Stimulated activated CD8-positive, alpha-beta memory T cell treated with anti-CD3 and anti-CD28 coated beads, Interleukin-15, amount 100 ng/mL, for 24 hours (primary cell): ENCODE measurements around the gene MAN2A2.
"Not testable (repeated sequence)": the region's sequence is repeated elsewhere in the genome, so short reads cannot be mapped to it uniquely, and the experiment has no call there.

Experiments
- DNase-seq: peaks from one replicate; pipeline ENCODE4 v3.0.0-alpha.2; 2020; ENCODE audit warnings: low read depth

The MAN2A2 gene

DNA sequence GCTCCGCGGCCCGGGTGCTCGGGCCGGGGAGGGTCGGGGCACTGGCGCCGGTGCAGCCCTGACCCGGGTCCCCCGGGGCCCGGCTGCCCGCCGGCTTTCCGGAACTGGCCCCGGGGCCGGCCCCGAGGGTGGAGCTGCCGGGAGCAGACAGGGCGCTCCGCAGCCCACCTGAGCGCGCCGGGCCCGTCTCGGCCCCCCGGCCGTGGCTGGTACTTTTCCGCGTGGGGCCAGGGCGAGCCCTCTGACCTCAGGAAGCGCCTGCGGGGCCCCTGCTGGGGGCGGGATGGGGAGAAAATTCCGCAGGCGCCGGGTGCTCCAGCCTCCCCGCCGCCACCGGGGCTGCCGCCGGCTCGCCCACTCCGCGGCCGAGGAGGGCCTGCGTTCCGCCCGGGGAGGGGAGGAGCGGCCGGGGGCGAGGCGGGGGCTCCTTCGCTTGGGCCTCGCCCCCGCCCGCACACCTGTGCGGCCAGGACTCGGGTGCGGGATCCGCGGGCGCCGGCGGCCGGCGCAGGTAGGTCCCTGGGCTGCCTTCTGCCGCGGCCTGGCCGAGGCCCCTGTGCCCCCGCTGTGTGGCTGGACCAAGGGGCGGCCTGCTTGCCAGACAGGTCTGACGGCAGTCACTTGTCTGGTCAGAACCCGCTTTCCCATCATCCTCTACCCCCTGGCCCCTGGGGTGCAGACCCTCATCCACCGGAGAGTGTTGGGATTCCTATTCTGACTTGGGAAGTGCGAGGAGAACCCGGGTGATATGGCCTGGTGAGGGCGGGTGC, 31.2 kb upstream of the MAN2A2 start:
- DNase-seq = no peak

DNA sequence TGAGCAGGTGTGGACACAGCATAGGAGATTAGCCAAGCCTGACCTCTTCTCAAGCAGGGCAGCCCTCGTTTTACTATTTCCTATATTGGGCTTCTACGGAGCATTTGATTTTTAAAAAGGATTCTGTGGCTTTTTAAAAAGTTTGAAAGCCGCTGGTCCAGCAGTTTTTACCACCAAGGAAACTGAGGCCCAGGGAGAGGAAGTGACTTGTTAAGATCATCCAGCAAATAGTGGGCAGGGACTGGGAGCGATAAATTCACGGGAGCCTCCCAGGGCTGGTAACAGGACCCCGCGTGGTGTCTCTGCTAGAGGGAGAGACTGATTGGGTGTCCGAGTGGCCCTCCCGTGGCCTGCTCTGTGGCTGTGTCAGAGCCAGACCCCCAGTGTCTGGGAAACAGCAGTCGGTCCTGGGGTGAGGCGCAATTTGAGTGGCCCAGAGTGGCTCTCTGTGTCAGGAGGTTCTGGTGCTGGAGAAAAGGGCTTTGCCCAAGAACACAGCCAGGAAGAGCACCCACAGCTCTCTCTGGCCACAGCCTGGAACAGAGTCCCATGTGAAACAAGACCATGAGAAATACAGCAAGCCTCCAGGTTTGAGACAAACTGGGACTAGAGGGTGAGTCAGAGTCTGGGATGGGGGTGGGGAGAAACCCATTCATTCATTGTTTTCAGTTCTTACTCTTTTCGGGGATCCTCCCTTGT, 30.5 kb upstream of the MAN2A2 start:
- no peak for DNase-seq

DNA sequence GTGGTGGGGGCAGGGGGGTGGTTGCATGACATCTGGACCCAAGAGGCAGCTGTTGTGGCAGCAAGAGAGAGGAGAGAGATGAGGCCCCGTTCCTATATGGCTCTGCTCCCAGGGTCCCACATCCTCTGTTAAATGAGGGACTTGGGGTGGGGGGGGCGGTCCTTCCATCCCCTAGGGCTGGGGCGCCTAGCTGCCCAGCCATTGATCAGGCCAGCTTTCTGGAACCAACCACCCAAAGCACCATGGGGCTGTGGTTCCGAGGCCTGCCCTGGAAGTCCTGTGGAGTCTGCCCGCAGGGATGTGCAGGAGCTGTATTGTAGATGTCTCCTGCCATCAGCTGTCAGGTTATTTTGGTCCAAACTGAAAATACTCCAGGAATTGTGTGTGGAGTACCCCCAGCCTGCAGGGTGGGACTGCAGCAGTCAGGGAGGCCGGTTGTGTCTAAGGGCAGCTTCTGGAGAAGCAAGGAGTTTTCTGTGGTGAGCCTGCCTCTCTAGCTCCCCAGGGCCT, 29.6 kb upstream of the MAN2A2 start:
- no peak for DNase-seq

DNA sequence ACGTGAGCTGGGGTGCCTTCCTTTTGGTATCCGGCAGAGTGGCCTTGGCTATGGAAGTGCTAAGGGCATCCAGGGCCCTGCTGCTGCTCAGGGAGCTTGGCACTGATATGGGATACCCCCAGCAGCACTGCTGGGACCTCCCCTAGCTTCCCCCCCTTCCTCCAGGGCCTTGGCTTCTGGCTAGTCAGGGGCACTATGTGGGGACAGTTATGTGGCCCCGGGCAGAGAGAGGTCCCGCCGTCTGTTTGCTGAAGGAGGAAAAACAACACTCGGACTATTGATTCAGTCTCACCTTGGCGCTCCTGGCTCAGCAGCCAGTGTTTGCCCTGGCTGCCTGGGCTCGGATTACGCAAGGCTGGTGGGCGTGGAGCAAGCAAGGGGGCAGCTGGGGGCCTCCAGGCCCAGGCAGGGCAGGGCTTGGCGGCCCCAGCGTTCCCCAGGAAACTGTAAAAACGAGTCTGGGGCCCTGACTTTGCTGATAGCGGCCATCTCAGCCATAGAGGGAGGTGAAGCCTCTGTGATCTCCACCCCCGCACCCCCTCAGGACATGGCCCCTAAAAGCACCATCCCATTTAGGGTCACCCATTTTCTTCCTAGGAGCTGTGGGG, 29.0 kb upstream of the MAN2A2 start:
- no peak for DNase-seq

DNA sequence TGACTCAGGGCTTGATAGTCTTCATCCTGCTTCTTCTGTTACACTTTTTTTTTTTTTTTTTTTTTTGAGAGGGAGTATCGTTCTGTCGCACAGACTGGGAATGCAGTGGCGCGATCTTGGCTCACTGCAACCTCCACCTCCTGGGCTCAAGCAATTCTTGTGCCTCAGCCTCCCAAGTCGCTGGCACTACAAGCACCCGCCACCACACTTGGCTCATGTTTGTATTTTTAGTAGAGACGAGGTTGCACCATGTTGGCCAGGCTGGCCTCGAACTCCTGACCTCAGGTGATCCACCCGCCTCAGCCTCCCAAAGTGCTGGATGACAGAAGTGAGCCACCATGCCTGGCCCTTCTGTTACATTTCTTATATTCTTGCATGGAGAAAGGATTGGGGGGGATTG, 28.1 kb upstream of the MAN2A2 start:
- DNase-seq = not testable (repeated sequence)

DNA sequence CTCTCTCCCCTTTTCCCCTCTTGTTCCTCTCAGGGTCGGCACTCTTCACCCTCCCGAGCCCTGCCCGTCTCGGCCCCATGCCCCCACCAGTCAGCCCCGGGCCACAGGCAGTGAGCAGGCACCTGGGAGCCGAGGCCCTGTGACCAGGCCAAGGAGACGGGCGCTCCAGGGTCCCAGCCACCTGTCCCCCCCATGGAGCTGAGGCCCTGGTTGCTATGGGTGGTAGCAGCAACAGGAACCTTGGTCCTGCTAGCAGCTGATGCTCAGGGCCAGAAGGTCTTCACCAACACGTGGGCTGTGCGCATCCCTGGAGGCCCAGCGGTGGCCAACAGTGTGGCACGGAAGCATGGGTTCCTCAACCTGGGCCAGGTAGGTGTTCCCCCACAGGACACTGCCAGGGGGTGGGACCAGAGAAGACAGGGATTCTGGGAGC, 27.5 kb upstream of the MAN2A2 start:
- DNase-seq = no peak

DNA sequence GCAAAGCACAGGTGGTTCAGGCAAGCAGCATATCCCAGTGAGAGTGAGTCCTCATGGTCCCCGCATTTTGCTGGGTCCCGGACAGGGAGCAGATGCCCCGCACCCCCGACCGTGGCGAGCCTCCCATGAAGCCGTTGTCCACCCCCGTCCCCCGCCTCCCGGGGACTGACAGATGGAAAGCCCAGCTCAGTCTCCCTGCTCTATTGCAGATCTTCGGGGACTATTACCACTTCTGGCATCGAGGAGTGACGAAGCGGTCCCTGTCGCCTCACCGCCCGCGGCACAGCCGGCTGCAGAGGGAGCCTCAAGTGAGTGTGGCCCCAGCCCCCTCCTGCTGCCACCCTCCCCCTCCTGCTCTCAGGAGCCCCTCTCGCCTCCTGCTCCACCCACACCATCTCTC, 27.1 kb upstream of the MAN2A2 start:
- no peak for DNase-seq

DNA sequence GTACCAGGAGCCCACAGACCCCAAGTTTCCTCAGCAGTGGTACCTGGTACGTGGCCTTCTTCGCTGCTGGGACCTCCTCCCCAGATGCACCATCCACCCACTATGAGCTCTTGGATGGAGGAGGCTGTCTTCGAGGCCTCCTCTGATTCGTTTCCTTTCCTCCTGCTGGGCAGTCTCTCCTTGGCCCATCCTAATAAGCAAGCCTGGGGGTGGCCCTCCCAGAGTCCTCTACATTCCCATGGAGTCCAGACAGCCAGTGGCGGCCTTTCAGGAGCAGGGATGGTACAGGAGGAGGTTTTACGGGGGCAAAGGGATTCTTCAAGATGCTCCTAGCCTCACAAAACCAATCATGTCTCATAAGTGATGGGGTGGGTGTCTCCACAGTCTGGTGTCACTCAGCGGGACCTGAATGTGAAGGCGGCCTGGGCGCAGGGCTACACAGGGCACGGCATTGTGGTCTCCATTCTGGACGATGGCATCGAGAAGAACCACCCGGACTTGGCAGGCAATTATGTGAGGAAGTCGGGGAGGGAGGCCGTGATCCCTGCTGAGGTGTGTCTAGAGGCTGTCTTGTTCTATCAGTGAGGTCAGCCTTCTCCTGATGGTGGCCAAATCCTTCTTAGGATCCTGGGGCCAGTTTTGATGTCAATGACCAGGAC, 26.5 kb upstream of the MAN2A2 start:
- no peak for DNase-seq

DNA sequence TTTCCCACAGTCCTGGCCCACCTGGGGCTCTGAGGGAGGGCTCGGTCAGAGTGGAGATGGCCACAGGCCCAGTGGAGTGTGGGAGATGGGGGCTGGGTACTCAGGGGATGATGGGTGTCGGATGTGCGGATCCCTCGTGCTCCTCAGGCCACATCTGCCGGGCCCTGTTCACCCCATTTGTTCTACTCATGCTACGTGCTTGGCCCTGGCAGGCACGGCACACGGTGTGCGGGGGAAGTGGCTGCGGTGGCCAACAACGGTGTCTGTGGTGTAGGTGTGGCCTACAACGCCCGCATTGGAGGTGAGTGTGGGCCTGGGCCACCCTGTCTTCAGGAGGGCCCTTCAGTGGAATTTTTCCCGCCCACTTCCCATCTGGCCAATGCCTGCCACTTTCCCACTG, 25.8 kb upstream of the MAN2A2 start:
- no peak for DNase-seq

DNA sequence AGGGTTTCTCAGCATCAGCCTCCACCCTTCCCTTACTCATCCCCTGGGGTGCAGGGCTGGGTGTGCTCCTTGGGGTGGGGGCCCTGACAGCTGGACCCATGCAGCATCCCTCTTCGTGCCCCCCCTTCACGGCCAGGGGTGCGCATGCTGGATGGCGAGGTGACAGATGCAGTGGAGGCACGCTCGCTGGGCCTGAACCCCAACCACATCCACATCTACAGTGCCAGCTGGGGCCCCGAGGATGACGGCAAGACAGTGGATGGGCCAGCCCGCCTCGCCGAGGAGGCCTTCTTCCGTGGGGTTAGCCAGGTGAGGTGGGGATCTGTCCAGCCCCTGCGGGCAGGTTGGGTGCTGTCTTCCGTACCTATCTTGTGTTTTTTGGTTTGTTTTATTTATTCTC, 25.1 kb upstream of the MAN2A2 start:
- DNase-seq = no peak

DNA sequence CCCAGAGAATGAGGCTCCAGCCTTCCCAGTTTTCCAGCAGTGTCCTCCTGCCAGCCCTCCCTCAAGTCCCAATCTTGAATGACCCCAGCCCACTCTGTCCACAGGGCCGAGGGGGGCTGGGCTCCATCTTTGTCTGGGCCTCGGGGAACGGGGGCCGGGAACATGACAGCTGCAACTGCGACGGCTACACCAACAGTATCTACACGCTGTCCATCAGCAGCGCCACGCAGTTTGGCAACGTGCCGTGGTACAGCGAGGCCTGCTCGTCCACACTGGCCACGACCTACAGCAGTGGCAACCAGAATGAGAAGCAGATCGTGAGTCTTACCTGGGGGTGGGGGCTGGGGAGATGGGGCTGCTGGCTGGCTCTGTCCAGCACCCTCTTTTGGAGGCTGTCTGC, 24.4 kb upstream of the MAN2A2 start:
- DNase-seq = no peak

DNA sequence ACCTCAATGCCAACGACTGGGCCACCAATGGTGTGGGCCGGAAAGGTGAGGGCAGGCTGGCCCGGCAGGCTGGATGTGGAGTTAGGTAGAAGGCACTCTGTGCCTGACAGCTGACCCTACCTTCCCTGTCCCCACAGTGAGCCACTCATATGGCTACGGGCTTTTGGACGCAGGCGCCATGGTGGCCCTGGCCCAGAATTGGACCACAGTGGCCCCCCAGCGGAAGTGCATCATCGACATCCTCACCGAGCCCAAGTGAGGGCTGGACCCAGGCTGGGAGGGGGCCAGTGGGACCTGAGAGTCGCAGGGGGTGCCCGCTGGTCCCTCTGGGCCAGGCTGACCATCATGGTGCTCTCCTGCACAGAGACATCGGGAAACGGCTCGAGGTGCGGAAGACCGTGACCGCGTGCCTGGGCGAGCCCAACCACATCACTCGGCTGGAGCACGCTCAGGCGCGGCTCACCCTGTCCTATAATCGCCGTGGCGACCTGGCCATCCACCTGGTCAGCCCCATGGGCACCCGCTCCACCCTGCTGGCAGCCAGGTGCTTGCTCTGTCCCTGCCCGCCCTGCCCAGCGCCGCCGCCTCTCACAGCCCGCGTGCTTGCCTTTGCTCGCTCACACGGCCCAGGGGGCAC, 23.3 kb upstream of the MAN2A2 start:
- DNase-seq = no peak

DNA sequence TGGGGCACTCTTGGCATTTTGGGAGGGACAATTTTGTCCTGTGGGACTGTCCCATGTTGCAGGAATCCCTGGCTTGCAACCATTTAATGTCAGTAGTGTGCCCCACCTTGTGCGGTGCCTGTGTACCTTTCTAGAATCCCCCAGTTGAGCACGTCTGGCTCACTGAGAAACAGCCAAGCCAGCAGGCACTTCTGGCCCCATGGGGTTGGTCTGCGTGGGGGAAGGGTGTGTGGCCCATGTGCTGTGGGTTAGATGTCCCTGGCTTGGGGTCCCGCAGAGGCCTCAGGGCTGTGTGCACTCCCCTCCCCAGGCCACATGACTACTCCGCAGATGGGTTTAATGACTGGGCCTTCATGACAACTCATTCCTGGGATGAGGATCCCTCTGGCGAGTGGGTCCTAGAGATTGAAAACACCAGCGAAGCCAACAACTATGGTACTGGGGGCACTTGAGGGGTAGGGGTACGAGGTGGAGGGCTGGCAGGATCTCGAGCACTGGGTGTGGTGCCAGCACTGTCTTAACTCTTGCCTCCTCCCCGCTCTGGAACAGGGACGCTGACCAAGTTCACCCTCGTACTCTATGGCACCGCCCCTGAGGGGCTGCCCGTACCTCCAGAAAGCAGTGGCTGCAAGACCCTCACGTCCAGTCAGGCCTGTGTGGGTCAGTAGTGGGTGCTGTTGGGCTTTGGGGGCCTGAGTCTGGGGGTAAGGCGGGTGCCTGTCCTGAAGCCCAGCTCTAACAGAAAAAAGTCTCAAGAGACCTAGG, 22.5 kb upstream of the MAN2A2 start:
- no peak for DNase-seq

DNA sequence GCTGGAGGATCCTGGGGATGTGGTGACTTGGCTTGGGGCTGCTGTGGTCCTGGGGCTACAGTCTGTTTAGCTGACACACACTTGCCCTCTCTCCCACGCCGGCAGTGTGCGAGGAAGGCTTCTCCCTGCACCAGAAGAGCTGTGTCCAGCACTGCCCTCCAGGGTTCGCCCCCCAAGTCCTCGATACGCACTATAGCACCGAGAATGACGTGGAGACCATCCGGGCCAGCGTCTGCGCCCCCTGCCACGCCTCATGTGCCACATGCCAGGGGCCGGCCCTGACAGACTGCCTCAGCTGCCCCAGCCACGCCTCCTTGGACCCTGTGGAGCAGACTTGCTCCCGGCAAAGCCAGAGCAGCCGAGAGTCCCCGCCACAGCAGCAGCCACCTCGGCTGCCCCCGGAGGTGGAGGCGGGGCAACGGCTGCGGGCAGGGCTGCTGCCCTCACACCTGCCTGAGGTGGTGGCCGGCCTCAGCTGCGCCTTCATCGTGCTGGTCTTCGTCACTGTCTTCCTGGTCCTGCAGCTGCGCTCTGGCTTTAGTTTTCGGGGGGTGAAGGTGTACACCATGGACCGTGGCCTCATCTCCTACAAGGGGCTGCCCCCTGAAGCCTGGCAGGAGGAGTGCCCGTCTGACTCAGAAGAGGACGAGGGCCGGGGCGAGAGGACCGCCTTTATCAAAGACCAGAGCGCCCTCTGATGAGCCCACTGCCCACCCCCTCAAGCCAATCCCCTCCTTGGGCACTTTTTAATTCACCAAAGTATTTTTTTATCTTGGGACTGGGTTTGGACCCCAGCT, 21.7 kb upstream of the MAN2A2 start:
- DNase-seq = no peak

DNA sequence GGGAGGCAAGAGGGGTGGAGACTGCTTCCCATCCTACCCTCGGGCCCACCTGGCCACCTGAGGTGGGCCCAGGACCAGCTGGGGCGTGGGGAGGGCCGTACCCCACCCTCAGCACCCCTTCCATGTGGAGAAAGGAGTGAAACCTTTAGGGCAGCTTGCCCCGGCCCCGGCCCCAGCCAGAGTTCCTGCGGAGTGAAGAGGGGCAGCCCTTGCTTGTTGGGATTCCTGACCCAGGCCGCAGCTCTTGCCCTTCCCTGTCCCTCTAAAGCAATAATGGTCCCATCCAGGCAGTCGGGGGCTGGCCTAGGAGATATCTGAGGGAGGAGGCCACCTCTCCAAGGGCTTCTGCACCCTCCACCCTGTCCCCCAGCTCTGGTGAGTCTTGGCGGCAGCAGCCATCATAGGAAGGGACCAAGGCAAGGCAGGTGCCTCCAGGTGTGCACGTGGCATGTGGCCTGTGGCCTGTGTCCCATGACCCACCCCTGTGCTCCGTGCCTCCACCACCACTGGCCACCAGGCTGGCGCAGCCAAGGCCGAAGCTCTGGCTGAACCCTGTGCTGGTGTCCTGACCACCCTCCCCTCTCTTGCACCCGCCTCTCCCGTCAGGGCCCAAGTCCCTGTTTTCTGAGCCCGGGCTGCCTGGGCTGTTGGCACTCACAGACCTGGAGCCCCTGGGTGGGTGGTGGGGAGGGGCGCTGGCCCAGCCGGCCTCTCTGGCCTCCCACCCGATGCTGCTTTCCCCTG, 21.0 kb upstream of the MAN2A2 start:
- no peak for DNase-seq

DNA sequence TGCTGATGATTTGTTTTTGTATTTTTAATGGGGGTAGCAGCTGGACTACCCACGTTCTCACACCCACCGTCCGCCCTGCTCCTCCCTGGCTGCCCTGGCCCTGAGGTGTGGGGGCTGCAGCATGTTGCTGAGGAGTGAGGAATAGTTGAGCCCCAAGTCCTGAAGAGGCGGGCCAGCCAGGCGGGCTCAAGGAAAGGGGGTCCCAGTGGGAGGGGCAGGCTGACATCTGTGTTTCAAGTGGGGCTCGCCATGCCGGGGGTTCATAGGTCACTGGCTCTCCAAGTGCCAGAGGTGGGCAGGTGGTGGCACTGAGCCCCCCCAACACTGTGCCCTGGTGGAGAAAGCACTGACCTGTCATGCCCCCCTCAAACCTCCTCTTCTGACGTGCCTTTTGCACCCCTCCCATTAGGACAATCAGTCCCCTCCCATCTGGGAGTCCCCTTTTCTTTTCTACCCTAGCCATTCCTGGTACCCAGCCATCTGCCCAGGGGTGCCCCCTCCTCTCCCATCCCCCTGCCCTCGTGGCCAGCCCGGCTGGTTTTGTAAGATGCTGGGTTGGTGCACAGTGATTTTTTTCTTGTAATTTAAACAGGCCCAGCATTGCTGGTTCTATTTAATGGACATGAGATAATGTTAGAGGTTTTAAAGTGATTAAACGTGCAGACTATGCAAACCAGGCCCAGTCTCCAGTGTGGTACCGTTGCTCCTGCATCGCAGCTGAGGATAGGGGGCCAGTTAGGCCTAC, 20.1 kb upstream of the MAN2A2 start:
- no peak for DNase-seq

DNA sequence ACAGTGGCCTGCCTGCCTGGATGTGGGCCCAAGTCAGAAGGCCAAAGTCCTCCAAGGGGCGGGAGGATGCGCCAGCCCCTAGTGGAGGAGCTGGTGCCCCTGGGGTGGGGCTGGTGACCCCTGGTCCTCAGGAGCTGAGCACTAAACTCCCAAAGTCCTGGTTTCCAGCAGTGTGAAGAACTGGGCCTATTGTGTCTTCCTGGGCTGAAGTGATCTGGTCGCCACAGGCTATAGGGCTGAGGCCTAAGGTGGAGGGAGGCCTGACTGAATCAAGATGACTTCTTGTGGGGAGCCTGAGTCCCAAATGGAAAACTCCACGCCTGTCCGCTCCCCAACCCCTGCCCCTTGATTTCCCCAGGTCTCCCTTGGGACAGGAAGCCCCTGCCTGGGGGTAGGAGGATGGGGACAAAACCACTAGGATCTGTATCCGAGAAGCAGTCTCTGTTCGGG, 19.6 kb upstream of the MAN2A2 start:
- no peak for DNase-seq

DNA sequence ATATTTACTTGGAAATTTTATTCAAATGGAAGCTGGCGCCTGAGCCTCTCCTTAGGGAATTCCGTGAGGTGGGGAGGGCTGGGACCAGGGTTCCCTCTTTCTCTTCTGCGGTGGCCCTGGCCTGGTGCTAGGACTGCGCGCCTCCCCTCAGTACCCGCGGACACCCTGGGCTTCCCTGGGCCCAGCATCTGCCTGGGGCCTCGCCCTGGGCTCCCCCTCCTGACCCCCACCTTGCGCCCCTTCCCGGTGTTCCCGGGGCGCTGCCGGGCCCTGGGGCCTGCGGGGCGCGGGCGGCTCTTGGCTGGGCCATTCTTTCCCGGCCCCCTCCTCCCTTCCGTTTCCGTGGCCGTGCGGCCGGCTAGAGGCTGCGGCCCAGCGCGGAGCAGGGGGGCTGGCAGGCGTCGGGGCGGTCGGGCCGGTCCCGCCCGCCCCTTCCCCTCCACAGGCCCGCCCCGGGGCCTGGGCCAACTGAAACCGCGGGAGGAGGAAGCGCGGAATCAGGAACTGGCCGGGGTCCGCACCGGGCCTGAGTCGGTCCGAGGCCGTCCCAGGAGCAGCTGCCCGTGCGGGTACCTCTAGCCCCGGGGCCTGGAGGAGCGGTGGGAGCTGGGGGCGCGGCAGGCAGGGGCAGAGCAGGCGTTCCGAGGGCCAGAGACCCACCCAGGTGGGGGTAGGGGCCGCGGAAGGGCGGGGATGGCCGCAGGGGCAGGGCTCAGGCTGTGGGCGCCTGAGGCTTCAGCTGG, 19.0 kb upstream of the MAN2A2 start, which contains the start of gene FES:
Gene FES, plus strand, starts transcription at position 529 of the 743 bp plus-strand sequence. CDS start 542 bp downstream, outside the sequence.
- no peak for DNase-seq
